Heart left ventricle (tissue), 13 donors: Measurements from ENCODE around the gene TRIM44.

Experiments used
- CTCF ChIP-seq, 12 donors: fragments of 200-600 bp; sonication (generic) in 4 of 12; IDR thresholded peaks; one replicate each; pipeline versions ENCODE4 v1.5.0 to v1.8.0; 2018 to 2022; ENCODE audit warnings: antibody characterized with exemption in 12 of 12, mild to moderate bottlenecking in 5 of 12
- POLR2A ChIP-seq, 2 donors: fragments of 450-650 bp; IDR thresholded peaks; one replicate each; pipeline ENCODE4 v1.6.1; 2017; ENCODE audit warnings: antibody characterized with exemption in 2 of 2, mild to moderate bottlenecking in 2 of 2, moderate library complexity in 2 of 2
- donor health status: ischemic (EF 13 %, LVEDD 7.1; RV severe dilation, severe dysfunction).
- donor health status: DM: no; HTN: yes; CAD: no.
- donor health status: DM: no; HTN: no; CAD: no.
- donor health status: ischemic (EF 25% LVEDD 6.9; RV normal size, moderate dysfunction).
- donor health status: ischemic (EF 25% LVEDD 5.7; RV mildly dilated, moderate dysfunction).
- donor health status: ischemic (EF 35%, LVEDD 5.7; RV mildly dilated, moderate dysfunction).
- donor health status: nonischemic (EF 11% LVEDD 7.7; RV severe dilation, severe dysfunction).
- donor health status: DM: yes; HTN: yes; CAD: no.
- donor health status: PGD.
- donor health status: ischemic (EF 29% LVEDD 5.4; RV normal size, mild dysfunction).
- donor health status: nonischemic (EF 23%, LVEDD 6.1; RV moderate dilation, normal function).

- TF ChIP-seq CTCF (IDR thresholded peaks at IDR 0.05): no peak
- TF ChIP-seq POLR2A (IDR thresholded peaks at IDR 0.05): no peak
Measured at GRCh38 chr11:35765211-35765610, 102.6 kb downstream of the TRIM44 start.
